AML-193 (cell line): ENCODE measurements around the gene TCAIM.

Experiments
- DNase-seq, 2 experiments: peaks; one replicate each; lab custom pipeline; 2025; lab: John Stamatoyannopoulos, UW

Gene TCAIM

GRCh38 chr3:44338010-44338827 is at the start of gene TCAIM:
TCAIM (plus strand) TSS chr3:44338766; CDS start chr3:44354783, 16,017 bp downstream.
- DNase-seq: peak; percentile 98 to 99

- DNase-seq: no peak
Observed at GRCh38 chr3:44289882-44290462, 48.6 kb upstream of the TCAIM start.

- DNase-seq: no peak
Observed at GRCh38 chr3:44292276-44292675, 46.3 kb upstream of the TCAIM start.

GRCh38 chr3:44292947-44293346 is 45.6 kb upstream of the TCAIM start:
- DNase-seq: no peak

- no peak for DNase-seq
Observed at GRCh38 chr3:44297255-44297654, 41.3 kb upstream of the TCAIM start.

GRCh38 chr3:44301746-44302145 is 36.8 kb upstream of the TCAIM start:
- DNase-seq: no peak

- no peak for DNase-seq
Observed at GRCh38 chr3:44309500-44309899, 29.1 kb upstream of the TCAIM start.

GRCh38 chr3:44318891-44319311 is 19.7 kb upstream of the TCAIM start:
- peak; percentile 76 to 78 for DNase-seq

- DNase-seq: no peak
Observed at GRCh38 chr3:44321335-44321734, 17.2 kb upstream of the TCAIM start.

- peak; percentile 77 to 80 for DNase-seq
Observed at GRCh38 chr3:44323341-44323955, 15.1 kb upstream of the TCAIM start.

- DNase-seq: no peak
Observed at GRCh38 chr3:44324584-44324983, 14.0 kb upstream of the TCAIM start.

- no peak for DNase-seq
Observed at GRCh38 chr3:44326019-44326418, 12.5 kb upstream of the TCAIM start.

GRCh38 chr3:44326515-44326914 is 12.1 kb upstream of the TCAIM start:
- no peak for DNase-seq

GRCh38 chr3:44329946-44330345 is 8.6 kb upstream of the TCAIM start:
- DNase-seq: no peak

GRCh38 chr3:44330444-44330843 is 8.1 kb upstream of the TCAIM start:
- DNase-seq: peak in 1 of 2 experiments; percentile 5

GRCh38 chr3:44334326-44334725 is 4.2 kb upstream of the TCAIM start:
- DNase-seq: no peak

- DNase-seq: no peak
Observed at GRCh38 chr3:44337248-44337785, 1.2 kb upstream of the TCAIM start.

GRCh38 chr3:44338828-44339127 is 212 bp downstream of the TCAIM start:
- no peak for DNase-seq

- DNase-seq: no peak
Observed at GRCh38 chr3:44339181-44340057, 853 bp downstream of the TCAIM start.

GRCh38 chr3:44340058-44340395 is 1.5 kb downstream of the TCAIM start:
- DNase-seq: peak; percentile 74

GRCh38 chr3:44342176-44342790 is 3.7 kb downstream of the TCAIM start:
- DNase-seq: no peak

- DNase-seq: no peak
Observed at GRCh38 chr3:44343421-44343820, 4.9 kb downstream of the TCAIM start.
